ENCODE measurements around the gene CORO2A. TPM values are rescaled to one million over a fixed set of nuclear protein-coding genes. Genes with fewer than 3 reads are reported as not detected.

CORO2A gene
- total and polyA plus RNA-seq, 2 donors (not counting 3 experiments of a cell fraction or from before 2014, with no cell fraction given) = 0.35 to 0.53 TPM

DNA sequence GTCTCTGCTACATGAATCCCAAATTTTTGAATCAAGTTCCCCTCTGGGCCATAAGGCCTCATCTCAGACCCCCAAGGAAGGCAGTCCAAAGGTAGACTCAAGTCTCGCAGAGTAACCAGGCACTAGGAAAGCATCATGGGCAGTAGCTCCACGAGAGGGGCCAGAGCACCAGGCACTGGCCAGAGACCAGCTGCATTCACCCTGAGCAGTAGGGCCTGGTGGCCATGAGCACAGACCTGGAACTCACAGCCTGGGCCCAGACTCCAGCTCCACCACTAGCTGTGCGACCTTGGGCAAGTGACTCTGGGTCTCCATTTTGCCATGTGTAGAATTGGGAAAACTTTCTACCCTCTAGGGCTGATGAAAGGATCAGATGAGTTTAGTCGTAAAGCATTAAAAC, 107.4 kb downstream of the CORO2A start:
- BruUV-seq (replicated peaks) = no TSS peak
- intact Hi-C loops (cut with micrococcal nuclease) = no loop called here
- CTCF ChIA-PET = interaction anchor here (1.5 kb wide), 1 partner anchor 82 kb away, joined by 3 read pairs; no protein-coding TSS in a partner anchor

More for the DNA sequence above, 107.4 kb downstream of the CORO2A start:
- DNase-seq (ENCODE audit: low read depth, low spot score) (no peak), FAIRE-seq (no peak)
- Histone ChIP-seq H3K9me1 (replicated peaks; ENCODE audit: control insufficient read depth, extremely low read depth, insufficient read depth, low read length) (no peaks in the 10 kb centered on the region), H2AFZ (ENCODE audit: low read depth, low read length) (no peak overlapping the region), H3K4me2 (ENCODE audit: insufficient read depth, low read length) (no peak overlapping the region), H3K36me3 (ENCODE audit: control insufficient read depth in 2 of 2, extremely low read depth in 1 of 2, insufficient read depth in 2 of 2, low read length in 2 of 2) (peaks cover 3 to 15% of the 10 kb centered on the region in 2 experiments), H4K20me1 (replicated peaks; ENCODE audit: control insufficient read depth, extremely low read depth, insufficient read depth, low read length) (no peaks in the 10 kb centered on the region), H3K79me2 (ENCODE audit: control insufficient read depth, insufficient read depth, low read length) (no peaks in the 10 kb centered on the region), H3K4me3 (replicated peaks in 1 of 3; ENCODE audit: insufficient read depth in 1 of 3, low read depth in 1 of 3, low read length in 3 of 3) (no peak overlapping the region), H3K9ac (replicated peaks; ENCODE audit: extremely low read depth, insufficient read depth, low read length) (no peak overlapping the region), H3K4me1 (ENCODE audit: control insufficient read depth, extremely low read depth, insufficient read depth, low read length) (peaks cover 15% of the 10 kb centered on the region), H3K27ac (ENCODE audit: insufficient read depth, low read depth, low read length) (no peak overlapping the region), H3K27me3 (ENCODE audit: control insufficient read depth in 2 of 2, insufficient read depth in 2 of 2, low read length in 2 of 2) (no peaks in the 10 kb centered on the region), H3K9me3 (replicated peaks; ENCODE audit: control insufficient read depth, insufficient read depth, low read length) (no peaks in the 10 kb centered on the region)
- POLR2A ChIA-PET = no interaction called here
- TF ChIP-seq POLR2AphosphoS5 (IDR thresholded peaks at IDR 0.05; ENCODE audit: insufficient read depth, low read depth, low read length) (no peak), JUN (IDR thresholded peaks at IDR 0.05; ENCODE audit: borderline replicate concordance, insufficient read depth, insufficient read length, low read depth) (no peak), EZH2 (IDR thresholded peaks at IDR 0.05; ENCODE audit: borderline replicate concordance, low read depth, low read length, severe bottlenecking) (no peak), POLR2A (IDR thresholded peaks at IDR 0.05; ENCODE audit: low read depth, low read length) (no peak), CTCF (IDR thresholded peaks at IDR 0.05; ENCODE audit: extremely low read depth in 1 of 2, insufficient read depth in 1 of 2, low read depth in 1 of 2, low read length in 2 of 2) (no peak), GATA2 (IDR thresholded peaks at IDR 0.05; ENCODE audit: insufficient read depth, insufficient read length, low read depth, low read length) (no peak), FOS (IDR thresholded peaks at IDR 0.05; ENCODE audit: borderline replicate concordance, insufficient read depth, low read length) (no peak)
- dilution Hi-C loops (cut with MboI; ENCODE audit: extremely low pct_ligation_motif_present, low sequenced_read_pairs) = no loop called here
